Measurements from ENCODE around the gene FCF1. TPM values are rescaled to one million over a fixed set of nuclear protein-coding genes. Genes with fewer than 3 reads are reported as not detected.

The FCF1 gene
- 64.5 and 68.6 TPM in 2 replicates for total RNA-seq

GRCh38 chr14:74712499-74713394, at the start of gene FCF1, which contains the start of gene AREL1:
Gene FCF1, plus strand, starts transcription at chr14:74713144. Its CDS starts 54 bp downstream, at chr14:74713198.
Gene AREL1, minus strand, starts transcription at chr14:74713080. Its CDS starts 27,465 bp downstream, at chr14:74685615.
- intact Hi-C loops (cut with micrococcal nuclease): loop anchor here (1.0 to 5.0 kb wide), 4 partner anchors 51 to 170 kb away; partner anchors contain the start of genes DLST, LTBP2 and YLPM1

GRCh38 chr14:74663884-74664283, 49.1 kb upstream of the FCF1 start:
- intact Hi-C loops (cut with micrococcal nuclease): no loop called here

More at GRCh38 chr14:74712499-74713394, at the start of gene FCF1, which contains the start of gene AREL1:
- H3K4me1 Mint-ChIP-seq: peaks cover 36% of the 10 kb centered on the region
- no peaks in the 10 kb centered on the region for H3K9me3 Mint-ChIP-seq
- H3K27me3 Mint-ChIP-seq: no peaks in the 10 kb centered on the region
- DNase-seq: peak; percentile 96
- peak within 1 kb of the TSS; percentile 92 for H3K4me3 Mint-ChIP-seq
- H3K27ac Mint-ChIP-seq: peak within 1 kb of the TSS; percentile 89
- H3K36me3 Mint-ChIP-seq (ENCODE audit: low read depth): peaks cover 21% of the 10 kb centered on the region

GRCh38 chr14:74664717-74665116, 48.2 kb upstream of the FCF1 start:
- H3K36me3 Mint-ChIP-seq (ENCODE audit: low read depth): peaks cover 60% of the 10 kb centered on the region
- no peaks in the 10 kb centered on the region for H3K27me3 Mint-ChIP-seq
- H3K9me3 Mint-ChIP-seq: no peaks in the 10 kb centered on the region
- intact Hi-C loops (cut with micrococcal nuclease): no loop called here
- H3K4me1 Mint-ChIP-seq: peaks cover 8% of the 10 kb centered on the region
- H3K27ac Mint-ChIP-seq: no peak overlapping the region
- DNase-seq: no peak
- H3K4me3 Mint-ChIP-seq: no peak overlapping the region

More at GRCh38 chr14:74663884-74664283, 49.1 kb upstream of the FCF1 start:
- H3K4me1 Mint-ChIP-seq: peaks cover 8% of the 10 kb centered on the region
- H3K36me3 Mint-ChIP-seq (ENCODE audit: low read depth): peaks cover 56% of the 10 kb centered on the region
- no peaks in the 10 kb centered on the region for H3K9me3 Mint-ChIP-seq
- no peaks in the 10 kb centered on the region for H3K27me3 Mint-ChIP-seq
- H3K4me3 Mint-ChIP-seq: no peak overlapping the region
- DNase-seq: no peak
- H3K27ac Mint-ChIP-seq: no peak overlapping the region

- peak overlapping the region; percentile 2 for H3K27ac Mint-ChIP-seq
- intact Hi-C loops (cut with micrococcal nuclease): no loop called here
- peaks cover 8% of the 10 kb centered on the region for H3K4me1 Mint-ChIP-seq
- H3K36me3 Mint-ChIP-seq (ENCODE audit: low read depth): peaks cover 73% of the 10 kb centered on the region
- no peak overlapping the region for H3K4me3 Mint-ChIP-seq
- H3K9me3 Mint-ChIP-seq: no peaks in the 10 kb centered on the region
- H3K27me3 Mint-ChIP-seq: no peaks in the 10 kb centered on the region
- DNase-seq: no peak
Observed at GRCh38 chr14:74667758-74668157, 45.2 kb upstream of the FCF1 start.

- Mint-ChIP-seq H3K27me3 (no peaks in the 10 kb centered on the region), H3K36me3 (ENCODE audit: low read depth) (peaks cover 70% of the 10 kb centered on the region), H3K4me1 (peaks cover 8% of the 10 kb centered on the region), H3K27ac (no peak overlapping the region), H3K9me3 (no peaks in the 10 kb centered on the region), H3K4me3 (no peak overlapping the region)
- intact Hi-C loops (cut with micrococcal nuclease): no loop called here
- DNase-seq: no peak
Observed at GRCh38 chr14:74669256-74669655, 43.7 kb upstream of the FCF1 start.

- Mint-ChIP-seq H3K4me3 (no peak overlapping the region), H3K27ac (no peak overlapping the region), H3K27me3 (no peaks in the 10 kb centered on the region), H3K4me1 (peaks cover 8% of the 10 kb centered on the region), H3K9me3 (no peaks in the 10 kb centered on the region), H3K36me3 (ENCODE audit: low read depth) (peaks cover 73% of the 10 kb centered on the region)
- DNase-seq: no peak
- intact Hi-C loops (cut with micrococcal nuclease): no loop called here
Observed at GRCh38 chr14:74669846-74670245, 43.1 kb upstream of the FCF1 start.

GRCh38 chr14:74670726-74671411, 42.1 kb upstream of the FCF1 start:
- Mint-ChIP-seq H3K4me1 (peaks cover 8% of the 10 kb centered on the region), H3K27me3 (no peaks in the 10 kb centered on the region), H3K9me3 (no peaks in the 10 kb centered on the region), H3K36me3 (ENCODE audit: low read depth) (peaks cover 77% of the 10 kb centered on the region), H3K4me3 (no peak overlapping the region), H3K27ac (no peak overlapping the region)
- no peak for DNase-seq
- intact Hi-C loops (cut with micrococcal nuclease): no loop called here

GRCh38 chr14:74671789-74672188, 41.2 kb upstream of the FCF1 start:
- H3K9me3 Mint-ChIP-seq: no peaks in the 10 kb centered on the region
- H3K36me3 Mint-ChIP-seq (ENCODE audit: low read depth): peaks cover 74% of the 10 kb centered on the region
- DNase-seq: no peak
- H3K27me3 Mint-ChIP-seq: no peaks in the 10 kb centered on the region
- intact Hi-C loops (cut with micrococcal nuclease): no loop called here
- peaks cover 8% of the 10 kb centered on the region for H3K4me1 Mint-ChIP-seq
- H3K4me3 Mint-ChIP-seq: no peak overlapping the region
- H3K27ac Mint-ChIP-seq: no peak overlapping the region

GRCh38 chr14:74673768-74674167, 39.2 kb upstream of the FCF1 start:
- Mint-ChIP-seq H3K9me3 (no peaks in the 10 kb centered on the region), H3K4me1 (no peaks in the 10 kb centered on the region), H3K27ac (no peak overlapping the region), H3K4me3 (no peak overlapping the region), H3K36me3 (ENCODE audit: low read depth) (peaks cover 62% of the 10 kb centered on the region), H3K27me3 (no peaks in the 10 kb centered on the region)
- intact Hi-C loops (cut with micrococcal nuclease): no loop called here
- no peak for DNase-seq

- intact Hi-C loops (cut with micrococcal nuclease): no loop called here
- peaks cover 57% of the 10 kb centered on the region for H3K36me3 Mint-ChIP-seq (ENCODE audit: low read depth)
- no peak for DNase-seq
Observed at GRCh38 chr14:74675219-74675618, 37.7 kb upstream of the FCF1 start.

GRCh38 chr14:74682169-74682952, 30.6 kb upstream of the FCF1 start:
- intact Hi-C loops (cut with micrococcal nuclease): no loop called here
- peaks cover 8% of the 10 kb centered on the region for H3K4me1 Mint-ChIP-seq

More at GRCh38 chr14:74675219-74675618, 37.7 kb upstream of the FCF1 start:
- H3K4me1 Mint-ChIP-seq: no peaks in the 10 kb centered on the region
- H3K4me3 Mint-ChIP-seq: no peak overlapping the region
- no peaks in the 10 kb centered on the region for H3K9me3 Mint-ChIP-seq
- no peaks in the 10 kb centered on the region for H3K27me3 Mint-ChIP-seq
- no peak overlapping the region for H3K27ac Mint-ChIP-seq

GRCh38 chr14:74683406-74683805, 29.5 kb upstream of the FCF1 start:
- Mint-ChIP-seq H3K27ac (no peak overlapping the region), H3K36me3 (ENCODE audit: low read depth) (peaks cover 47% of the 10 kb centered on the region), H3K4me1 (peaks cover 8% of the 10 kb centered on the region), H3K4me3 (no peak overlapping the region), H3K9me3 (no peaks in the 10 kb centered on the region), H3K27me3 (no peaks in the 10 kb centered on the region)
- DNase-seq: no peak
- intact Hi-C loops (cut with micrococcal nuclease): no loop called here

More at GRCh38 chr14:74682169-74682952, 30.6 kb upstream of the FCF1 start:
- H3K9me3 Mint-ChIP-seq: no peaks in the 10 kb centered on the region
- no peak for DNase-seq
- no peaks in the 10 kb centered on the region for H3K27me3 Mint-ChIP-seq
- H3K27ac Mint-ChIP-seq: no peak overlapping the region
- H3K4me3 Mint-ChIP-seq: no peak overlapping the region
- peaks cover 45% of the 10 kb centered on the region for H3K36me3 Mint-ChIP-seq (ENCODE audit: low read depth)

GRCh38 chr14:74684434-74684833, 28.5 kb upstream of the FCF1 start:
- intact Hi-C loops (cut with micrococcal nuclease): no loop called here
- H3K27me3 Mint-ChIP-seq: no peaks in the 10 kb centered on the region
- peaks cover 49% of the 10 kb centered on the region for H3K36me3 Mint-ChIP-seq (ENCODE audit: low read depth)
- peaks cover 8% of the 10 kb centered on the region for H3K4me1 Mint-ChIP-seq
- H3K27ac Mint-ChIP-seq: no peak overlapping the region
- no peak for DNase-seq
- H3K4me3 Mint-ChIP-seq: no peak overlapping the region
- no peaks in the 10 kb centered on the region for H3K9me3 Mint-ChIP-seq

Measured in activated CD4-positive, alpha-beta T cell treated with anti-CD3 and anti-CD28 coated beads, Interleukin-2, amount 10 ng/mL, durations not matched to agents 24 days and 14 days (primary cell).